Kidney tubule cell (primary cell): ENCODE data around the gene C5orf52.
"Not testable (repeated sequence)": the region's sequence is repeated elsewhere in the genome, so short reads cannot be mapped to it uniquely, and the experiment has no call there.

ENCODE experiments used
- DNase-seq: peaks from one replicate; pipeline ENCODE4 v3.0.0-alpha.2; 2018; ENCODE audit warnings: low spot score

Gene C5orf52

GRCh38 chr5:157722895-157723294 is 51.6 kb downstream of the C5orf52 start:
- DNase-seq = not testable (repeated sequence)

DNA sequence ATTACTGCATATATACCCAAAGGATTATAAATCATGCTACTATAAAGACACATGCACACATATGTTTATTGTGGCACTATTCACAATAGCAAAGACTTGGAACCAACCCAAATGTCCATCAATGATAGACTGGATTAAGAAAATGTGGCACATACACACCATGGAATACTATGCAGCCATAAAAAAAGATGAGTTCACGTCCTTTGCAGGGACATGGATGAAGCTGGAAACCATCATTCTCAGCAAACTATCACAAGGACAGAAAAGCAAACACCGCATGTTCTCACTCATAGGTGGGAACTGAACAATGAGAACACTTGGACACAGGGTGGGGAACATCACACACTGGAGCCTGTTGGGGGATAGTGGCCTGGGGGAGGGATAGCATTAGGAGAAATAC is 55.3 kb downstream of the C5orf52 start:
- not testable (repeated sequence) for DNase-seq

GRCh38 chr5:157727858-157728257 is 56.5 kb downstream of the C5orf52 start:
- not testable (repeated sequence) for DNase-seq
